Stimulated activated CD4-positive, alpha-beta T cell treated with anti-CD3 and anti-CD28 coated beads, TNF-alpha, amount 100 ng/mL, for 24 hours (primary cell): ENCODE data around the gene TMEM95.

ENCODE experiments used
- DNase-seq, 3 experiments: peaks; one replicate each; pipeline ENCODE4 v3.0.0-alpha.2; 2020; ENCODE audit warnings: low read depth in 3 of 3

Gene TMEM95

GRCh38 chr17:7374353-7374752, 19.4 kb downstream of the TMEM95 start:
- DNase-seq = no peak

GRCh38 chr17:7379134-7379533, 24.2 kb downstream of the TMEM95 start:
- DNase-seq = no peak

- no peak for DNase-seq
Observed at GRCh38 chr17:7380321-7380720, 25.4 kb downstream of the TMEM95 start.

- no peak for DNase-seq
Observed at GRCh38 chr17:7380855-7381683, 26.1 kb downstream of the TMEM95 start, which contains the start of gene TNK1. TSS of gene TNK1 (plus strand) at chr17:7381089. CDS start at chr17:7382927, 1,838 bp downstream.

- no peak for DNase-seq
Observed at GRCh38 chr17:7382901-7383300, 27.9 kb downstream of the TMEM95 start.

- no peak for DNase-seq
Observed at GRCh38 chr17:7383371-7383741, 28.4 kb downstream of the TMEM95 start.

GRCh38 chr17:7383742-7384488, 29.0 kb downstream of the TMEM95 start:
- DNase-seq = peak; percentile 50 to 79 (median 63)

- DNase-seq = no peak
Observed at GRCh38 chr17:7384489-7385081, 29.6 kb downstream of the TMEM95 start.

- DNase-seq = no peak
Observed at GRCh38 chr17:7388856-7389255, 33.9 kb downstream of the TMEM95 start.

GRCh38 chr17:7389924-7390910, 35.3 kb downstream of the TMEM95 start:
- no peak for DNase-seq

GRCh38 chr17:7391307-7391706, 36.4 kb downstream of the TMEM95 start:
- no peak for DNase-seq

GRCh38 chr17:7392696-7393612, 38.0 kb downstream of the TMEM95 start:
- DNase-seq = no peak

GRCh38 chr17:7393613-7394451, 38.9 kb downstream of the TMEM95 start:
- peak; percentile 24 to 63 (median 26) for DNase-seq

- peak; percentile 61 to 87 (median 75) for DNase-seq
Observed at GRCh38 chr17:7394452-7395191, 39.7 kb downstream of the TMEM95 start, which contains the start of gene PLSCR3. TSS of gene PLSCR3 (minus strand) at chr17:7394525. CDS start at chr17:7394110, 415 bp downstream.

GRCh38 chr17:7396147-7396546, 41.2 kb downstream of the TMEM95 start:
- DNase-seq = no peak

GRCh38 chr17:7398612-7399011, 43.7 kb downstream of the TMEM95 start:
- DNase-seq = no peak

- no peak for DNase-seq
Observed at GRCh38 chr17:7403043-7403726, 48.2 kb downstream of the TMEM95 start.

GRCh38 chr17:7403727-7403976, 48.7 kb downstream of the TMEM95 start:
- DNase-seq = no peak
